Chondrocyte (in vitro differentiated cells): Measurements from ENCODE around the gene PTPRG. TPM values are rescaled to one million over a fixed set of nuclear protein-coding genes. Genes with fewer than 3 reads are reported as not detected.

Source experiments
- DNase-seq: peaks from one replicate; pipeline ENCODE4 v3.0.0; 2021; ENCODE audit warnings: mixed read lengths, low spot score
- H3K27ac Mint-ChIP-seq: one replicate; pipeline ENCODE4 v1.8.0; 2021; ENCODE audit warnings: mild to moderate bottlenecking, moderate library complexity, mixed read lengths; ENCODE audit not compliant: unreplicated experiment
- H3K27me3 Mint-ChIP-seq: 2 replicates; pipeline ENCODE4 v1.8.0; 2021; ENCODE audit warnings: low read depth, mixed read lengths
- H3K36me3 Mint-ChIP-seq: 2 replicates; pipeline ENCODE4 v1.8.0; 2021; ENCODE audit warnings: low read depth, mixed read lengths
- H3K4me1 Mint-ChIP-seq: 2 replicates; pipeline ENCODE4 v1.8.0; 2021; ENCODE audit warnings: low read depth, mild to moderate bottlenecking, mixed read lengths
- H3K4me3 Mint-ChIP-seq: one replicate; pipeline ENCODE4 v1.8.0; 2021; ENCODE audit warnings: mild to moderate bottlenecking, moderate library complexity, mixed read lengths; ENCODE audit not compliant: unreplicated experiment
- H3K9me3 Mint-ChIP-seq: 2 replicates; pipeline ENCODE4 v1.8.0; 2021; ENCODE audit warnings: low read depth, mixed read lengths
- total RNA-seq: library from RNA; stranded (reverse); gene quantifications from 3 replicates; pipeline ENCODE4 v1.2.1, GENCODE V29; 2021
- TF ChIP-seq, protein P1 (sequence below): fragments of 200-600 bp; sonication (generic); IDR thresholded peaks from 2 replicates; pipeline ENCODE4 v1.5.0; 2021; ENCODE audit warnings: antibody characterized with exemption, mild to moderate bottlenecking, moderate library complexity

The PTPRG gene
- total RNA-seq, 1 donor from 2014 or later = 45.5 TPM

DNA sequence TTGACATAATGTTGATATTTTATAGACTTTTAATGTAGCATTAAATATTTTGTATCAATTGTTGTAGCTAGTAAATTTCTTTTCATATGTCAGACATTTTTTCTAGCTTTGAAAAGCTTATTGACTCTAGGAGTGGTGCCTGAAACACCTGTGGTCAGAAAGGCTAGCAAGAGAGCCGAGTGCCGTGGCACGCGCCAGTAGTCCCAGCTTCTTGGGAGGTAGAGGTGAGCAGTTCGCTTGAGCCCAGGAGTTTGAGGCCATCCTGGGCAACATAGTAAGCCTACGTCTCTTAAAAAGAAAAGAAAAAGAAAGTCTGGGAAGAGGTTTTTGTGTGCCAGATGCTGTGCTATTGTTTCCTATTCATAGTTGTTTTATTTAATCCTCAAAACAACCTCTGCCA, 613.8 kb downstream of the PTPRG start:
- peaks cover 7% of the 10 kb centered on the region for H3K36me3 Mint-ChIP-seq
- peaks cover 8% of the 10 kb centered on the region for H3K9me3 Mint-ChIP-seq
- no peak for DNase-seq
- H3K4me1 Mint-ChIP-seq = peaks cover 2% of the 10 kb centered on the region
- TF ChIP-seq, protein P1, sequence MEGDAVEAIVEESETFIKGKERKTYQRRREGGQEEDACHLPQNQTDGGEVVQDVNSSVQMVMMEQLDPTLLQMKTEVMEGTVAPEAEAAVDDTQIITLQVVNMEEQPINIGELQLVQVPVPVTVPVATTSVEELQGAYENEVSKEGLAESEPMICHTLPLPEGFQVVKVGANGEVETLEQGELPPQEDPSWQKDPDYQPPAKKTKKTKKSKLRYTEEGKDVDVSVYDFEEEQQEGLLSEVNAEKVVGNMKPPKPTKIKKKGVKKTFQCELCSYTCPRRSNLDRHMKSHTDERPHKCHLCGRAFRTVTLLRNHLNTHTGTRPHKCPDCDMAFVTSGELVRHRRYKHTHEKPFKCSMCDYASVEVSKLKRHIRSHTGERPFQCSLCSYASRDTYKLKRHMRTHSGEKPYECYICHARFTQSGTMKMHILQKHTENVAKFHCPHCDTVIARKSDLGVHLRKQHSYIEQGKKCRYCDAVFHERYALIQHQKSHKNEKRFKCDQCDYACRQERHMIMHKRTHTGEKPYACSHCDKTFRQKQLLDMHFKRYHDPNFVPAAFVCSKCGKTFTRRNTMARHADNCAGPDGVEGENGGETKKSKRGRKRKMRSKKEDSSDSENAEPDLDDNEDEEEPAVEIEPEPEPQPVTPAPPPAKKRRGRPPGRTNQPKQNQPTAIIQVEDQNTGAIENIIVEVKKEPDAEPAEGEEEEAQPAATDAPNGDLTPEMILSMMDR = no peak
- H3K27me3 Mint-ChIP-seq = no peaks in the 10 kb centered on the region
- H3K27ac Mint-ChIP-seq = no peak overlapping the region
- no peak overlapping the region for H3K4me3 Mint-ChIP-seq

DNA sequence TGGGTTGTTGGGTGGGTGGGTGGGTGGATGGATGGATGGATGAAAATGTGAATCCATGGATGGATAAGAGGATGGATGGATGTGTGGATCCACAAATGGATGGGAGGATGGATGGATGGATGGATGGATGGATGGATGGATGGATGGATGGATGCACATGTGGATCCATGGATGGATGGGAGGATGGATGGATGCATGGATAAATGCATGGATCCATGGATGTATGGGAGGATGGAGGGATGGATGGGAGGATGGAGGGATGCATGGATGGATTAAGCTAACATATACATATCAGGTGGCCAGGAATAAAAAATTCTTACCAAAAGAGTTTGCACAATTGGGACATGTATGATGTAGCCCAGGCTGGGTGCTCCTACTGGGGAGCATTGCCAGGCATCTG, 616.7 kb downstream of the PTPRG start:
- Mint-ChIP-seq H3K27ac (no peak overlapping the region), H3K4me3 (no peak overlapping the region), H3K36me3 (peaks cover 8% of the 10 kb centered on the region), H3K4me1 (no peaks in the 10 kb centered on the region), H3K9me3 (no peaks in the 10 kb centered on the region), H3K27me3 (no peaks in the 10 kb centered on the region)
- DNase-seq = no peak
- TF ChIP-seq, protein P1 = no peak

DNA sequence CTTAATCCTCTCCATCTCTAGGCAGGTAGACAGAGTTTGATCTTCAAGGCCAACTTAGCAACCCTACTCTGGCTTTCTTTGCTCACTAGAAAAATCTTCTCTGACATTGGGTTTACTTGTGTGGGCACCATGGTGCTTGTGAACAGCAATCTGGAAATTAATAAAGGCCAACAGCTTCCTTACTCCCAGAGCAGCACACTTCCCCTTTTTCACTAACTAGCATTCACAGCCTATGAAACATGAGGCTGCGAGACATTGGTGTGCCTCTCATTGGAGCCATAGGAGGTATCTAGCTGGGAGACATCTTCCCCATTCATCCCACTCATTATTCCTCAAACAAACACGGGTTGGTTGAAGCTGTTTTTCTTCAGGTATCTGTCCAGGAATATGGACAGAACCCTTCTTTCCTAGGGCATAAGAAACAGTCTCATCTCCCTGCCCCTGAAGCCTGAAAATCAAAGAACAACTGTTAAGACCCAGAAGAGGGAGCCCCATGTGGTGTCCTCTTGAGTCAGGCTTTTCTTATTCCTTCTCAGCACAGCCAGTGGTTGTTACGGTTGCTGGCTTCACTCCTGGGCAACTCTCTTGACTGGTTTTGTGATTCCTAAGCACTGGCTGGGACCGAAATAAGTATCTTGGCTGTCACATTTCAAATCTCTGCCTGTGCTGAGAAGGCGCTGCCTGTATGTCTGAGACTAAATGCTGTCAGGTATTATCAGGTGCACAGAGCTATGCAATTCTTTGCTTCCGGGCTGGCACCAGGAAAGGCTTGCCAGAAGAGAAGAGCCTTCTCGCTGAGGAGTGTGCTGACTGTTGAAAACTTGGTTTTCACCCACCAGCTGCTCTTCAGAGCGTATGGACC, 617.6 kb downstream of the PTPRG start:
- Mint-ChIP-seq H3K9me3 (no peaks in the 10 kb centered on the region), H3K27ac (no peak overlapping the region), H3K4me3 (no peak overlapping the region), H3K36me3 (peaks cover 8% of the 10 kb centered on the region), H3K4me1 (no peaks in the 10 kb centered on the region), H3K27me3 (no peaks in the 10 kb centered on the region)
- DNase-seq = no peak
- TF ChIP-seq, protein P1 = no peak

DNA sequence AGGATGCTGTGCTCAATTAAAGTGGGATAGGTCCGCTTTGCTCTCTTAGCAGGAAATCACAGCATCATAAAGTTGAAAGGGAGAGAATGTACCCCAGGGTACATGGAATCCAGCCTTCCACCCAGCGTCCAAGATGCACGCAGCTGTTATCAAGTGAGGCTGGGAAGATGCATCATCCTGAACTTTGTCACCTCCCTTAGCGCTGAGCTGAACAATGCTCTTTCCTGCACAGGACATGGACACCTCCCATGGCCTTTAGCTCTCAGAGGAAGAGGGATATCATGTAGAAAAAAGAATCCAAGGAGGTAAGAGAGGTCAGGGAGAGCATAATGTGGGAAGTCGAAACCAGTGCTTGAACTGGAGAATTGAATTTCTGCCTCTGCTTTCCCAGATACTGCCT, 619.1 kb downstream of the PTPRG start:
- Mint-ChIP-seq H3K4me3 (no peak overlapping the region), H3K36me3 (peaks cover 7% of the 10 kb centered on the region), H3K4me1 (peaks cover 4% of the 10 kb centered on the region), H3K9me3 (no peaks in the 10 kb centered on the region), H3K27me3 (no peaks in the 10 kb centered on the region), H3K27ac (no peak overlapping the region)
- TF ChIP-seq, protein P1 = no peak
- DNase-seq = no peak

DNA sequence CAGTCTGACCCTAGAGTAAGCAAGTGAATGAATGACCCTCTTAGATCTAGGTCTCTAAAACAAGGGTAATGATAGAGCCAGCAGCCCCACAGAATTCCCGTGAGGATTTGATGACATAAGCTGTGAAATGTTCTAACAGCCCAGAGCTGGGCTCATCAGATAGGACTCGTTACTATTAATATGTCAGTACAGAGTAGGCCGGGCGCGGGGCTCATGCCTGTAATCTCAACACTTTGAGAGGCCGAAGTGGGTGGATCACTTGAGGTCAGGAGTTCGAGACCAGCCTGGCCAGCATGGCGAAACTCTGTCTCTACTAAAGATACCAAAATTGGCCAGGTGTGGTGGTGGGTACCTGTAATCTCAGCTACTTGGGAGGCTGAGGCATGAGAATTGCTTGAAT, 621.7 kb downstream of the PTPRG start:
- no peak for DNase-seq
- Mint-ChIP-seq H3K4me1 (peaks cover 4% of the 10 kb centered on the region), H3K4me3 (no peak overlapping the region), H3K36me3 (peaks cover 6% of the 10 kb centered on the region), H3K9me3 (no peaks in the 10 kb centered on the region), H3K27ac (no peak overlapping the region), H3K27me3 (no peaks in the 10 kb centered on the region)
- TF ChIP-seq, protein P1 = no peak
